Brain microvascular endothelial cell (primary cell): Measurements from ENCODE around the gene FAM72C.
A peak's percentile ranks its signal among the peaks of the same experiment; 100 is the strongest.
"Not testable (repeated sequence)": the region's sequence is repeated elsewhere in the genome, so short reads cannot be mapped to it uniquely, and the experiment has no call there.

Experiments used
- DNase-seq: peaks from one replicate; pipeline ENCODE4 v3.0.0-alpha.2; 2020
- H3K27ac ChIP-seq: fragments of 250-450 bp; sonication (Bioruptor Pico); 2 replicates; pipeline ENCODE4 v1.5.1; 2020; ENCODE audit warnings: mild to moderate bottlenecking, moderate library complexity
- H3K27me3 ChIP-seq: fragments of 250-450 bp; sonication (Bioruptor Pico); replicated peaks from 2 replicates; pipeline ENCODE4 v1.5.1; 2020; ENCODE audit warnings: mild to moderate bottlenecking
- H3K36me3 ChIP-seq: fragments of 250-450 bp; sonication (Bioruptor Pico); replicated peaks from 2 replicates; pipeline ENCODE4 v1.5.1; 2020; ENCODE audit warnings: mild to moderate bottlenecking
- H3K4me3 ChIP-seq: 2 replicates; pipeline ENCODE4 v1.5.1; 2011; ENCODE audit warnings: low read depth, mild to moderate bottlenecking, control low read depth, low read length, moderate library complexity
- in situ Hi-C: cut with HindIII; loops from 2 replicates; pipeline ENCODE4 v1.10.0; 2017; ENCODE audit warnings: low sequenced_read_pairs, low pct_ligation_motif_present

The FAM72C gene

GRCh38 chr1:143993301-143993907 is 21.6 kb upstream of the FAM72C start:
- in situ Hi-C loops, result not testable (repeated sequence)

GRCh38 chr1:143990699-143991098 is 18.9 kb upstream of the FAM72C start:
- H3K27ac ChIP-seq, H3K4me3 ChIP-seq, in situ Hi-C loops, H3K27me3 ChIP-seq, DNase-seq, H3K36me3 ChIP-seq: not testable (repeated sequence)

More at GRCh38 chr1:143993301-143993907, 21.6 kb upstream of the FAM72C start:
- H3K27ac ChIP-seq, DNase-seq, H3K4me3 ChIP-seq, H3K27me3 ChIP-seq, H3K36me3 ChIP-seq: not testable (repeated sequence)

- H3K27ac ChIP-seq, DNase-seq, H3K4me3 ChIP-seq, in situ Hi-C loops, H3K36me3 ChIP-seq, H3K27me3 ChIP-seq: not testable (repeated sequence)
These were observed 17.9 kb upstream of the FAM72C start for GRCh38 chr1:143989719-143990118.

GRCh38 chr1:143989427-143989712 is 17.6 kb upstream of the FAM72C start:
- H3K27me3 ChIP-seq, in situ Hi-C loops, H3K4me3 ChIP-seq, DNase-seq, H3K27ac ChIP-seq, H3K36me3 ChIP-seq: not testable (repeated sequence)

- H3K36me3 ChIP-seq, in situ Hi-C loops, H3K4me3 ChIP-seq, H3K27ac ChIP-seq, DNase-seq, H3K27me3 ChIP-seq: not testable (repeated sequence)
These were observed 17.0 kb upstream of the FAM72C start for GRCh38 chr1:143988602-143989426.

DNA sequence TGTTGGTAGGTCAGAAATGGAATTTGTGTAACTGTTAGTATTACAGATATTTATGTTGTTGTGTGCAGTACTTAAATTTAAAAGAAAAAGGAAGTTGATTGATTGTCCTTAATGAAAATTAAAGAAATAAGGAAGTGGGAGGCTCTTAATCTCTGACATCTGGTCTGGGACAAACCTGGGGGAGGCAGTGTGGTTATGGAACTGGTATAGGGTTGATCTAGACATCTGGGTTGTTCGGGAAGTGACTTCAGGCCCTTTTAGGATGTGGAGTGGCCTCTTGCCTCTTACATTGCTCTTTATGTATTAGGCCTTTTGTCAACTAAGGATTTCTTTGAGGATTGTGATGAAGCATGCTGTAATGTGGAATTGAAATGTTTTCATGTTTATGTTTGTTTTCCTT is 16.1 kb upstream of the FAM72C start:
- in situ Hi-C loops, H3K27me3 ChIP-seq, H3K36me3 ChIP-seq, H3K27ac ChIP-seq, DNase-seq, H3K4me3 ChIP-seq: not testable (repeated sequence)

DNA sequence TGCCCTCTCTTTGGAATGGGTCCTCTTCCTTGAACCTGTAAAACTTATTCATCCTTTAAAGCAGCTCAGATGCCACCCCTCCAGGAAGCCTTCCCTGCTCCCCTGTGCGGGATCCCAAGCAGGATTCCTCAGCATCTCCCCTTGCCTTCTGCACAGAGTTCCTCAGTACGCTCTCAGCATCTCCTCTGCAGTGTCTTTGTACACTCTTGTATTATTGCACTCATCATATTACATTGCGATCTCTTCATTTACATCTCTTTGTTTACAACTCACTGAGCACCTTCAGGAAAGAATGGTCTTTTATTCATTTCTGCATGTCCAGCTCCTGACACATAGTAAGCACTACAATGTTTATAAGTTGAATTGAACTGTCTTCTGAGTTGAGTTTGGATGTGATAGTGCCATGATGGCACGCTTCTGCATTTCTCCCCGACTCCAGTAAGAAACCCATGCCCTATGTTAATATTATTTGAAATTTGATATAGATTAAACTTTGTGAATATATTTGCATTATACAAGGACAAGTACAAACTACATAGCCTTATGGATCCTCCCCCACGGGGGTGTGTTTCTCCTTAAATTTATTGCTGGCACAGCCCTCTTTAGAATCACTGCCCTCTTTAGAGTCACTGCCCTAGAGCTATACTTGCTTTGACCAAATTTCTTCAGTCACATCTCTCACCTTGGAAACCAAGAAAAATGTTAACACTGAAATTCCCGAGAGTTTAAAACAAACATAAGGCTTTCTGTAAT is 13.1 kb upstream of the FAM72C start:
- H3K36me3 ChIP-seq, DNase-seq, in situ Hi-C loops: not testable (repeated sequence)

GRCh38 chr1:143974416-143974815 is 2.6 kb upstream of the FAM72C start:
- DNase-seq, H3K36me3 ChIP-seq, H3K27me3 ChIP-seq, in situ Hi-C loops, H3K27ac ChIP-seq: not testable (repeated sequence)
- H3K4me3 ChIP-seq, result peak overlapping the region; percentile 48

More for the DNA sequence above, 13.1 kb upstream of the FAM72C start:
- not testable (repeated sequence) for H3K27me3 ChIP-seq, H3K4me3 ChIP-seq, H3K27ac ChIP-seq

DNA sequence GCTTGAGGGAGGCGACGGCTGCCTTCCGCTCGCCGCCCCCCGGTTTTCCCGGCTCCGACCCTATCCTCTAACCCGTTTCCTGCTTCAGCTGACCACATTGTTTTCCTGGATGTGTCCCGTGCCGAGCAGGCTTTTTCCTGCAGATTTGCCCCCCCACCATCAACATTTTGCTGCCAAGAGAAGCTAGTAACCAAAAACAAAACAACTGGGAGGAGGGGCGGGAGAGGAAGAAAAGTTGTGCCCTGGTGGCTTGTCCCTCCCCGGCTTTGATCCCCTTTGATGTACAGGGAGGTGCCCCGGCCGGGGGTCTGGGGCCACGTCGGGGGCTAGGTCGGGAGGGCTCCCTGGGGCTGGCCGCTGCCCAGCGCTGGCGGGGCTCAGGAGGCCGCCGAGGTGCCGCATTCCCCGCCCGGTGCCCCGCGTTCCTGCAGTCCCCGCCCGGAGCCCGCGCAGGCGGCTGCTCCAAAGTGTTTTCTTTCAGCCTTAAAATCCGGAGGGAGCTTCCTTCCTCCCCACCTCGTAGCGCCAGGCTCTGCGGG is 2.2 kb upstream of the FAM72C start:
- not testable (repeated sequence) for H3K27me3 ChIP-seq, DNase-seq
- H3K4me3 ChIP-seq, result peak overlapping the region; percentile 49

DNA sequence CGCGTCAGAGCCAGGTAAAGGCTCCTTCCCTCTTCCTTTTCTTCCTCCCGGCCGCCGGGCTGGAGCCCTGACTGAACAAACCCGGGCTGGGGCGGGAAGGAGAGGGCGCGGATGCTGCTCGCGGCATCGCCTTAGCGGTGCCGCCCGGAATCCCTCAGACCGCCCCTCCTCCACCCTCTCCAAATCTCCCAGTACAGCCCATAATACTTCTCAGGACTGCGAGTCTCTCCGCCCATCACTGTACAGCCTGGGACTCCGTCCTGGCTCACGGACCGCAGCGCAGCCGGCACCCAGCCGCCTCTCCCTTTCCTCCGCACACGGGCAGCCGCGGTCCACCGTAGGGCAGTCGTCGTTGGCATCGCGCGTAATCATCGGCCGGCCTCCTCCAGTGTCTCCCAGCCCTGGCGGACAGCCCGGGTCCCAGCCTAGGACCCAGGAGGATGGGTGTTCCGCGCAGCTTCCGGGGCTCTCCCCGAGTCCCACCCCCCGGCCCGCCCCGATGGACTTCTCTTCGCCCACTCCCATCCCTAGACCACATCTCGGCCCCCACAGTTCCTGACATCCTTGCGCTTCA is 1.1 kb upstream of the FAM72C start:
- H3K4me3 ChIP-seq, H3K27ac ChIP-seq, DNase-seq, H3K36me3 ChIP-seq, in situ Hi-C loops, H3K27me3 ChIP-seq: not testable (repeated sequence)

More for the DNA sequence above, 2.2 kb upstream of the FAM72C start:
- H3K36me3 ChIP-seq, in situ Hi-C loops, H3K27ac ChIP-seq: not testable (repeated sequence)

DNA sequence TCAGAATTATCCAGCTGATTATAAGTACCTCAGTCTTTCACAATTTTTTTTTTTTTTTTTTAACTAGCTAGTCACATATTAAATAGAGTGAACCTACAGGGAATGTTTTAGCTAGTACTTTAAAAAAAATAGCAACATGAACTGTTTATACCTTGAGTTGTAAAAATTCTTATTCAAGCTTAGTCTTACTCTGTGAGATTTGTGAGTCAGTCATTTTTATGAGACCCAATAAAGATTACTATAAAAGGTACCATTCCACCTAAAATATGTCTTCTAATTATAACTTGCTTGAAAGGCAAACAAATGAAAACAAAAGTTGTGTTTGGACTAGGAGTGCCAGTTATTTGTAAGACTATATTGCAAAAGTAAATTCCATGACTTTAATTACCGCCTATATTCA is 5.9 kb downstream of the FAM72C start:
- H3K4me3 ChIP-seq, H3K27me3 ChIP-seq, H3K36me3 ChIP-seq, DNase-seq, in situ Hi-C loops, H3K27ac ChIP-seq: not testable (repeated sequence)

DNA sequence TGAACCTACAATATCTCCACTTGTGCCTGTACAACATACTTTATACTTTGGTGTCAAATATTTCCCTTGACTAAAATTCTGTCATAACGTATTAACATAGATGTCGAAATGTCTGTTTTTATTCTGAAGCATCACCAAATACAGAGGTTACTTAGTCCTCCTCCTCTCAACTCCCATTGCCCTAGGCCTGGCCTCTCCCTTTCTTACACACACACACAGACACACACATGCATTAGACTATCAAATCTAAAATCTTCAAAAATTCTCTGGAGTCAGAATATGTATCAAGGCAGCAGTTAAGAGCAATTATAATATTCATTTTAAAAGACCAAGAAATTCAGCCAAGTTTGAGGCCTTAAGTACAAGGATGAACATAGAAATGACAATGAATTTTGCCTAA is 7.5 kb downstream of the FAM72C start:
- H3K4me3 ChIP-seq, in situ Hi-C loops, H3K27ac ChIP-seq, DNase-seq, H3K36me3 ChIP-seq, H3K27me3 ChIP-seq: not testable (repeated sequence)

- in situ Hi-C loops, DNase-seq, H3K36me3 ChIP-seq, H3K27ac ChIP-seq, H3K4me3 ChIP-seq, H3K27me3 ChIP-seq: not testable (repeated sequence)
These were observed 15.9 kb downstream of the FAM72C start for GRCh38 chr1:143955930-143956329.

- H3K36me3 ChIP-seq, H3K4me3 ChIP-seq, H3K27ac ChIP-seq, DNase-seq, in situ Hi-C loops, H3K27me3 ChIP-seq: not testable (repeated sequence)
These were observed 18.9 kb downstream of the FAM72C start for GRCh38 chr1:143952913-143953312.
